ENCODE data around the gene WNT9A.

WNT9A gene

GRCh38 chr1:227954163-227954850, 6.6 kb upstream of the WNT9A start:
- no peak for DNase-seq (ENCODE audit: low read depth in 2 of 2, low spot score in 1 of 2)

- DNase-seq (ENCODE audit: low read depth in 2 of 2, low spot score in 1 of 2), result no peak
These were observed 5.3 kb upstream of the WNT9A start for GRCh38 chr1:227953022-227953412.

- DNase-seq (ENCODE audit: low read depth in 2 of 2, low spot score in 1 of 2), result no peak
These were observed 4.8 kb upstream of the WNT9A start for GRCh38 chr1:227952374-227953021.

DNA sequence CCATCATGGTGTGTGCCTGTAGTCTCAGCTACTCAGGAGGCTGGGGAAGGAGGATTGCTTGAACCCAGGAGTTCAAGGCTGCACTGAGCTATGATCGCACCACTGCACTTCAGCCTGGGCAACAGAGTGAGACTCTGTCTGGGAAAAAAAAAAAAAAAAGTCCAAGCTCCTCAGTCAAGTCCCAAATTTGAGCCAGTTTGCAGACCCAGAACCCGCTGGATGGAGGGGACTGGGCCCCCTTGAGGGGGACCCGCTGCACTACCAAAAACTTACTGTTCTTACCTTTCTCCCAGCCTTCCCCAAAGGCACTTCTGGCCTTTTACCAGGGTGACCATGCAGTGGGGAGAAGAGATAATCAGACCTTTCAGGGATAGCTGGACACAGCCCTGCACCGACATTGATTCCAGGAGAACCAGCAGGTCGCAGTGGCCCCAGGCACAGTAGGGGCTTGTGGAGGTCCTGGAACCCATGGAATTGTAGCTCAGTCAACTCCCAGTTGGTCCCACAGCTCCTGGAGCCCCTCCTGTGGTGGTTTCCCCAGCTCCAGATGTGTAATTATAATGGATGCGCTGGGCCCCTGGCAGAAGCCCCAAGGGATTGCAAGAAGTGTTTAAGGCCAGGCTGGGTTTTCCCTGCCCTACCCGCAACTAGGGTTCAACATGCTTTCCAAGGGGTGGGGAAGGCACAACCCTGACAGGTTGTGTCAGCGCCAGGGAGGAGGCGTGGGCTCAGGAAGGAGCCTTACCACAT, 4.1 kb upstream of the WNT9A start:
- no peak for DNase-seq (ENCODE audit: low read depth in 2 of 2, low spot score in 1 of 2)

DNA sequence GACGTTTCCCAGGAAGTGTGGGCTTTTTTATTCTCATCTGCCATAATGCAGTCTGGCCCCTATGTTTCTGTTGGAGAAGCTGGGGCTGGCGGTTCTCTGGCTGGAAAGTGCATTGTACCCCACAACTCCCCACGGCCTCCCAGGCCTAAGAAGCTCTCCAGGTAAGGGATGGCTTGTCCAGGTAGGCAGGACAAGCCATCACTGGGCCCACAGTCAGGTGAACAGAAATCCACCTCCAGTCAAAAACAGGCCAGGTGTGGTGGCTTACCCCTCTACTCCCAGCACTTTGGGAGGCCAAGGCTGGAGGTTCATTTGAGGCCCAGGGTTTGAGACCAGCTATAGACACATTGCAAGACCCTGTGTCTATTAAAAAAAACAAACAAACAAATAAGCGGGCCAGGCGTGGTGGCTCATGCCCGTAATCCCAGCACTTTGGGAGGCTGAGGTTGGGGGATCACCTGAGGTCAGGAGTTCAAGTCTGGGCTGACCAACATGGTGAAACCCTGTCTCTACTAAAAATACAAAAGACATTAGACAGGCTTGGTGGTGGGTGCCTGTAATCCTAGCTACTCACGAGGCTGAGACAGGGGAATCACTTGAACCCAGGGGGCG, 3.1 kb upstream of the WNT9A start:
- DNase-seq (ENCODE audit: low read depth in 2 of 2, low spot score in 1 of 2), result no peak

DNA sequence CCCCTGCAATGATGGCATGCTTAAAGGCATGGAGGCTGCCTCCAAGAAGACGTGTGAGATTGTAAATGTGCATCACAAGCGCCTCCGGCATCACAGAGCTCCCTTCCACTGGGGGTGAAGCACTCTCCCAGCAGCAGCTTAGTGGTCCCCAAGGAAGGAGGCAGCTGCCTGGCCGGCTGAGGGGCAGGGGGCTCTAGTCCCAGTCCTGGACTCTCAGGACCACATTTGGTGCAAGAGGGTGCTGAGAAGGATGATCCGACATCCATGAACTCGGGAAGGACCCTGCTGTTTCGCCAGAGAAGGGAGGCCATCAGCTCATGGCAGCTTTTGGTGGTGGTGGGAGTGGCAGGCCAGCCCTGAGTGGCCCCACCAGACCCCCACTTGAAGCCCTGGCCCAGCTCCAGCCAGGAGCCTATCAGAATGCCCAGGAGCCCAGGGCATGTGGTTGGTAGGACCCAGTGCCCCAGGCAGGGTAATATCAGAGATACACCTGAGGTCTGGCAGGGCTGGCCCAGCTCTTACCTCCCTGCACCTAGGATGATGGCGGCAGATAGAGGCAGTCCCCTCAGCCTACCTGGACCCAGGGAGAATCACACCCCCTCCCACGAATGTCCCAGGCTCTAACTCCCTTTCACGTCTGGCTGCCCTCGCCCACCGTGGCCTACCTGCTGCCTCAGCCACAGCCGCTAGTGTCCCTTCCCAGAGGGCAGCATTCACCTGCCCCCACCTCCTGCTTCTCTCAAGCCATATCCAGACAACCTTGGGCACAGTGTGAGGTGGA, 2.4 kb upstream of the WNT9A start:
- DNase-seq (ENCODE audit: low read depth in 2 of 2, low spot score in 1 of 2), result no peak

- DNase-seq (ENCODE audit: low read depth in 2 of 2, low spot score in 1 of 2), result no peak
These were observed 1.7 kb upstream of the WNT9A start for GRCh38 chr1:227949341-227949921.

DNA sequence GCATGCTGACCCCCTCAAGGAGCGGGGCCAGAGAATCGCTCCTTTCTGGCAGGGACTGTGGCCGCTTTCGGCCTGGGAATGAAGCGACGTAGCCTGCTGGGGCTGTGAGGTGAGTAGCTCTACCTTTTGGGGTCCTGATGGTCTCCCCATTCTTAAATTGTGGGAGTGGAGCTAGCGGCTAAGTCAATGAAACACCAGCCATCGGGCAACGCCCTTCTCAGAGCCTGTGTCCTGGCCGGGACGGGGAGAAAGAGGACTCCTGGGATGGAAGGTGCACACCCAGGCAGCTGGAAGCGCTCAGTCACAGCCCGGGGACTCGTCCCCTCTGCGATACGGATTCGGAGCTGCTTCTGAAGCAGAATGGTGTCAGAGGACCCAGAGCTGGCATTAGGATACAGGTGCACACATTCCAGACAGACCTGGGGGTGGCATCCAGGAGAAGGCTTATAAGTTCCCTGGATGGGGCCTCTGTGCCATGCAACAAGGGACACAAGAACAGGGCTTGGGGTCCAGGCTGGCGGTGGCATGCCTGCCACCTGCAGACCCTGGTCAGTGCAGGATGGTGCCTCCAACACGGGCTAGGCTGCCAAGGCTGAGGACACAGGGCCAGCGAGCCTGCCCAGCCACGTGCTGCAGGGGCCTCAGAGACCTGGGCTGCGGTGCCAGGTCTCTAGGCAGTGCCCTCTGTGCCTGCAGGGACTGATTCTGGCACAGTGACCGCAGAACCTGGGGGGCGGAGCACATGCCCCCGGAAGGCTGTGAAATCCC, 945 bp upstream of the WNT9A start:
- no peak for DNase-seq (ENCODE audit: low read depth in 2 of 2, low spot score in 1 of 2)

- no peak for DNase-seq (ENCODE audit: low read depth in 2 of 2, low spot score in 1 of 2)
These were observed 401 bp downstream of the WNT9A start for GRCh38 chr1:227947386-227947675.

DNA sequence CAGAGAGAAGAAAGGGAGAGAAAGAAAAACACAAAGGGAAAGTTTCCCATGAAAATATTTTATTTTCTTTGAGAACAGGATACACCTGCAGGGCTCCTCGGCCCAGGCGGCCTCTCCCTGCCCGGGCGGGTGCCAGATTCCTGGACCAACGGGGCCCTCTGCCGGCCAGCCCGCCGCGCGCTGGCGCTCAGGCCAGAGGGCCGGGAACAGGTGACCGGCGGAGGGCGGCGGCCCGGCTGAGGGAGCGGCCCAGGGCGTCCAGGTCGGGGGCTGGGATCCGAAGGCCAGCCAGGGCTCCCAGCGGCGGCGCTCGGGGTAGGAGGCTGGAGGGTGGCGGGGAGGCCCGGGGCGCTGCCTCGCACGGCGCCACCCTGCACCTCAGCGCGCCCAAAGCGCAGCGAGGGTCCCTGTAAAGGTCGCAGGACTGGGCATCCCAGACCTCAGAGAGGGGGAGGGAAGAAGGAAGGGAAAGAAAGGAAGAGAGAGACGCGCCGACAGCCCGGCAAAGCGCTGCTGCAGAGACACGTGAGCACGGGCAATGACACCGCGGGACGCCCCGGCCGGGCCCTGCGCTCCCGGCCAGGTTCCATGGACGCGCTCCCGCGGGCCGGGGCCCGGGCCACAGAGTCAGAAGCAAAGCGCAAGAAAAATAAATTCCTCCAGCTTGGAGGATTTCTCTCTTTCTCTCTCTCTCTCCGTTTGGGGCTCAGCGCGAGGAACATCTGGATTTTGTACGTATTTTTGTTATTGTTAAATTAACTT, 927 bp downstream of the WNT9A start:
- peak in 1 of 2 donors; percentile 35 for DNase-seq (ENCODE audit: low read depth in 2 of 2, low spot score in 1 of 2)

- no peak for DNase-seq (ENCODE audit: low read depth in 2 of 2, low spot score in 1 of 2)
These were observed 1.7 kb downstream of the WNT9A start for GRCh38 chr1:227945891-227946623.

- DNase-seq (ENCODE audit: low read depth in 2 of 2, low spot score in 1 of 2), result no peak
These were observed 2.5 kb downstream of the WNT9A start for GRCh38 chr1:227944931-227945890.

GRCh38 chr1:227944090-227944930, 3.4 kb downstream of the WNT9A start:
- DNase-seq (ENCODE audit: low read depth in 2 of 2, low spot score in 1 of 2), result no peak

- no peak for DNase-seq (ENCODE audit: low read depth in 2 of 2, low spot score in 1 of 2)
These were observed 4.2 kb downstream of the WNT9A start for GRCh38 chr1:227943381-227944089.

DNA sequence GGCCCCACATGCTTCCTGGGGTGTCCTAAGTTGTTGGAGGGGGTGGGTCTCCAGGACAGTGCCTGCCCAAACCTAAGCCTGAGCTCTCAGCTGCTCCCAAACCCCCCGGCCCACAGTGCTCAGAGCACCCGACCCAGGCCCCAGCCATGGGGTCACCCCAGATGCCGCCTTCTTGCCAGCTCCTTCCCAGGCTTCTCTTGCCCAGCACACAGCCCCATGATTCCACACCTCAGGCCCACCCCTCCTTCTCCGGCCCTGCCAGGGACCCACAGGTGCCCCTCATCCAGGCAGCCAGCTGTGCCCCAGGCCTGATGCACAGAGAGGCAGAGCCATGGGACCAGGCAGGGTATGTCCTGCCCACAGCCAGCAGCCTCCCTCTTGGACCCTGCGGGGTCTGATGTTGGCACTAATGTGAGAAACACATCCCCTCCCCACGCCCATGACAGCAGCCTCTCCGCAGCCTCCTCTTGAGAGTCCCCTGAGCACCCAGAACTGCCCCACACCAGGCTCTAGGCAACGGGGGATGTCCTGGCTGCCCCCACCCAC, 4.9 kb downstream of the WNT9A start:
- DNase-seq (ENCODE audit: low read depth in 2 of 2, low spot score in 1 of 2), result no peak

Data from stimulated activated CD8-positive, alpha-beta memory T cell treated with anti-CD3 and anti-CD28 coated beads, Interleukin-4, amount 100 ng/mL, for 1 hour (primary cell).